ENCODE results near the gene ARL3.

GRCh38 chr10:102759497-102760210, 45.5 kb upstream of the ARL3 start:
- no peak for TF ChIP-seq POLR2AphosphoS5 (IDR thresholded peaks at IDR 0.05)
- TF ChIP-seq CTCF (IDR thresholded peaks at IDR 0.05 in 8 of 11, conservative IDR thresholded peaks at IDR 0.05 in 3 of 11), result no peak
- no peak for TF ChIP-seq POLR2A (IDR thresholded peaks at IDR 0.05)
